ENCODE measurements around the gene TXLNG. TPM values are rescaled to one million over a fixed set of nuclear protein-coding genes. Genes with fewer than 3 reads are reported as not detected.

TXLNG gene
- 5.6 and 6.5 TPM in 2 replicates for total RNA-seq

DNA sequence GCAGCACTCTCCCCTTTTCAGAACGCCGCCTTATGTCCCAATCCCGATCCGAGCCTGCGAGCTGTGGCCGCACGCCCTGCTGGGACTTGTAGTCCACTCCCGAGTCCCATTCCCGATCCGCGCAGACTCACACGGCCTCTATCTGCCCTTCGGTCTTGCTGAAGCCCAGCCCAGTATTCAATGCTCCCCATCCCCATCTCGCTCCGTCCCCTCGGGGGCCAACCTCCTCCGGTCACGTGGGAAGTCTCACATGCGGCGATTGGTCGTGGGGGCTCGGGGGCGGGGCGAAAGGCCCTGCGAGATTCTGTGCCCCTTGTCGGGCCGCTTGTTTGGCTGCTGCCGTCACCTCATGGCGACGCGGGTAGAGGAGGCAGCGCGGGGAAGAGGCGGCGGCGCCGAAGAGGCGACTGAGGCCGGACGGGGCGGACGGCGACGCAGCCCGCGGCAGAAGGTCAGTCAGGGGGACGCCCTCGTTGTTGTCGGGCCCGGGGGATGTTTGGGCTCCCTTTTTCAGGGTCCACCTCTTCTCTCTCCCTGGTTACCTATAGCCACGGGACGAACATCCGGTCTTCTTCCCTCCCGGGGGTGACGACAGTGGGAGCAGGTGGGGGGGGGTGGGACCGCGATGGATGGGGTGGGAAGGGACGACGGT, at the start of gene TXLNG:
TXLNG (plus strand) TSS at position 328 of the 652 bp plus-strand sequence; CDS start at position 350, 22 bp downstream.

DNA sequence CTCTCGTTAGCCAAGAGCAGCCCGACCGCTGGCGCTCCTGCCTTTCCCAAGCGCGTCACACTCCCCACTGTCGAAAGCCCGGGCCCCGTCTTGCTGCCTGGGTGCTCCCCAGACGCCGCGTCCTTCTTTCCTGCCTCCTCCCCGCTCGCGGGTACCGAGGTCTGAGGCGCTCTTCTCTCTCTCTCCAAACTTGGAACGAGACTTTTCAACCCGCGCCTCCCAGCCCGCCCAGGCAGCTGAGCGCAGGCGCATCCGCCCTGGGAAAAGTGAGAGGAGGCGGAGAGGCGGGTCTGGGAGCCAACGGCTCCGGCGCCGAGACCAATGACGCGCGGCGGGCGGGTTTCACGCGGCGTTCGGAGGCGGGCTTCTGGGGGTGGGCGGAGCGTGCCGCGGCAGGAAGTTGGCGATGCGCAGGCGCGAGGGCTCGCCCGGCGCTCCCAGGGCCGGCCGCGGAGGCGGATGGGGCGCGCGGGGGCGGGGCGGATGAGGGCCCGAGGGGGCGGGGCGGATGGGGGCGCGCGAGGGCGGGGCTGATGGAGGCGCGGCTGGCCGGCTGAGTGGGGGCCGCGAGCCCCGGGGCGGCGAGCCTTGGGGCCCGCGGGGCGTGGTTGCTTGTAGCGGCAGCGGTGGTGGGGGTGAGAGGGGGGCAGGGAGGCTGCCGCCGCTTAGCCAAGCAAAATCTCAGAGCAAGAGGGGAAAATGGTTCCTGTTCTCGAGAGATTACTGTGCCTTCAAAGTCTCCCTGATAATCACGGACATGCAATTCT, 84.0 kb downstream of the TXLNG start, which contains the start of gene RBBP7:
RBBP7 (minus strand) TSS at position 268 of the 767 bp plus-strand sequence. CDS start 309 bp downstream, outside the sequence.

Small RNA genes lying within 50 kb of the gene (small RNA-seq; reads per million reads assigned to genes)
- 0.11 reads per million for gene RNU4-6P
- gene RNU7-56P = not detected
- gene RPL12P49 = not detected

Other genes starting within 250 kb of the TXLNG start
- not detected in 2 replicates for gene S100G, start 136.3 kb upstream of the TXLNG start, total RNA-seq
- gene CTPS2, start 73.8 kb upstream of the TXLNG start, total RNA-seq = 15.2 and 18.6 TPM in 2 replicates
- gene SYAP1, start 66.9 kb upstream of the TXLNG start, total RNA-seq = 19.9 and 22.7 TPM in 2 replicates
- gene RBBP7, start 83.9 kb downstream of the TXLNG start, total RNA-seq = 70.2 and 92.2 TPM in 2 replicates
- gene REPS2, start 160.2 kb downstream of the TXLNG start, total RNA-seq = 1.6 and 3.2 TPM in 2 replicates